ENCODE data around the gene ARMC5. TPM values are rescaled to one million over a fixed set of nuclear protein-coding genes. Genes with fewer than 3 reads are reported as not detected.

Gene ARMC5
- total RNA-seq, 4 donors from 2014 or later = 13.9 to 24.3 (median 19.4) TPM

DNA sequence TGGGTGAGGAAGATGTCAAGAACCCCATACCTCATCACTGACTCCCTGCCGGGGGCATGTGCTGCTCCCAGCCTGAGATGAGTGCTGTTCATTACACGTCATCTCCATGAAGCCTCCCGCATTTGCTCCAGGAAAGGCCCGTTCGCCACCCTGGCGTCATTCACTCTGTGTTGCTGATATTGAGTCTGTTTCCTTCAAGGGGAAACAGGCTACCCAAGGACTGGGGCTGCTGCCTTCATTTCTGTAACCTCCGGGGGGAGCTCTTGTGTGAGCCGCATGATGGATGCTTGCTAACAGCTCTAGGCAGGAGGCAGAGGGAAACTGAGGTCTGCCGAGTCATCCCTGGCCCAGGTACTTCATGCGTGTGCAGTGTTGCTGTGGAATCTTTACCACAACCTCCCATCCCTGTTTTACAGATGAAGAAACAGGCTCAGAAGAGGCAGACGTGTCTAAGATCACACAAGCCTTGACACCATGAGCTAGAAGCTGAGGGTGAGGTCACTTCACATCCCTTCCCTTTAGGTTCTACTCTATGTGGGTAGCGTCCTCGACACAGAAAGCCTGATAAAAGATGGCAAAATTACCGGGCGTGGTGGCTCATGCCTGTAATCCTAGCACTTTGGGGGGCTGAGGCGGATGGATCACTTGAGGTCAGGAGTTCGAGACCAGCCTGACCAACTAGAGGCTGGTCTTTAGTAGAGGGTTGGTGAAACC, 3.5 kb upstream of the ARMC5 start:
- in situ Hi-C loops (cut with MboI; ENCODE audit: low sequenced_read_pairs in 4 of 4) (loop anchor here in 1 of 4 donors (10.0 kb wide), 1 partner anchor 49 kb away; the partner anchor contains the start of gene RUSF1), intact Hi-C loops (cut with DNase I; ENCODE audit: low total_unique reads) (loop anchor here (5.0 kb wide), 2 partner anchors 348 to 423 kb away; partner anchors contain the start of genes BCKDK and STX4)
- peak overlapping the region in 2 of 4 donors; percentile 11 to 18 for H3K4me3 ChIP-seq
- H3K9me3 ChIP-seq = no peaks in the 10 kb centered on the region
- ATAC-seq = no peak
- H3K4me1 ChIP-seq = peaks cover 74 to 76% of the 10 kb centered on the region in 2 donors
- DNase-seq = peak in 1 of 2 donors; percentile 46
- H3K27me3 ChIP-seq = no peaks in the 10 kb centered on the region
- H3K36me3 ChIP-seq = no peaks in the 10 kb centered on the region
- H3K27ac ChIP-seq = peak overlapping the region; percentile 90 to 99 (median 94)
- TF ChIP-seq, protein P1, sequence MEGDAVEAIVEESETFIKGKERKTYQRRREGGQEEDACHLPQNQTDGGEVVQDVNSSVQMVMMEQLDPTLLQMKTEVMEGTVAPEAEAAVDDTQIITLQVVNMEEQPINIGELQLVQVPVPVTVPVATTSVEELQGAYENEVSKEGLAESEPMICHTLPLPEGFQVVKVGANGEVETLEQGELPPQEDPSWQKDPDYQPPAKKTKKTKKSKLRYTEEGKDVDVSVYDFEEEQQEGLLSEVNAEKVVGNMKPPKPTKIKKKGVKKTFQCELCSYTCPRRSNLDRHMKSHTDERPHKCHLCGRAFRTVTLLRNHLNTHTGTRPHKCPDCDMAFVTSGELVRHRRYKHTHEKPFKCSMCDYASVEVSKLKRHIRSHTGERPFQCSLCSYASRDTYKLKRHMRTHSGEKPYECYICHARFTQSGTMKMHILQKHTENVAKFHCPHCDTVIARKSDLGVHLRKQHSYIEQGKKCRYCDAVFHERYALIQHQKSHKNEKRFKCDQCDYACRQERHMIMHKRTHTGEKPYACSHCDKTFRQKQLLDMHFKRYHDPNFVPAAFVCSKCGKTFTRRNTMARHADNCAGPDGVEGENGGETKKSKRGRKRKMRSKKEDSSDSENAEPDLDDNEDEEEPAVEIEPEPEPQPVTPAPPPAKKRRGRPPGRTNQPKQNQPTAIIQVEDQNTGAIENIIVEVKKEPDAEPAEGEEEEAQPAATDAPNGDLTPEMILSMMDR (IDR thresholded peaks at IDR 0.05 in 4 of 5, conservative IDR thresholded peaks at IDR 0.05 in 1 of 5) = peak in 1 of 5 experiments; percentile 24
- TF ChIP-seq POLR2A (IDR thresholded peaks at IDR 0.05) = no peak

GRCh38 chr16:31456988-31457360, 2.3 kb upstream of the ARMC5 start:
- peaks cover 71 to 75% of the 10 kb centered on the region in 2 donors for H3K4me1 ChIP-seq
- peaks cover 0 to 5% of the 10 kb centered on the region in 2 donors for H3K36me3 ChIP-seq
- ATAC-seq (no peak), DNase-seq (no peak)
- no peaks in the 10 kb centered on the region for H3K9me3 ChIP-seq
- no peak for TF ChIP-seq POLR2A (IDR thresholded peaks at IDR 0.05)
- TF ChIP-seq, protein P1 (IDR thresholded peaks at IDR 0.05 in 4 of 5, conservative IDR thresholded peaks at IDR 0.05 in 1 of 5) = no peak
- peak overlapping the region; percentile 77 to 90 (median 86) for H3K4me3 ChIP-seq
- peak overlapping the region; percentile 90 to 99 (median 94) for H3K27ac ChIP-seq
- in situ Hi-C loops (cut with MboI; ENCODE audit: low sequenced_read_pairs in 4 of 4) = loop anchor here in 1 of 4 donors (10.0 kb wide), 1 partner anchor 48 kb away; the partner anchor contains the start of gene RUSF1
- intact Hi-C loops (cut with DNase I; ENCODE audit: low total_unique reads) = loop anchor here (5.0 kb wide), 2 partner anchors 350 to 425 kb away; partner anchors contain the start of genes BCKDK and STX4
- no peaks in the 10 kb centered on the region for H3K27me3 ChIP-seq

DNA sequence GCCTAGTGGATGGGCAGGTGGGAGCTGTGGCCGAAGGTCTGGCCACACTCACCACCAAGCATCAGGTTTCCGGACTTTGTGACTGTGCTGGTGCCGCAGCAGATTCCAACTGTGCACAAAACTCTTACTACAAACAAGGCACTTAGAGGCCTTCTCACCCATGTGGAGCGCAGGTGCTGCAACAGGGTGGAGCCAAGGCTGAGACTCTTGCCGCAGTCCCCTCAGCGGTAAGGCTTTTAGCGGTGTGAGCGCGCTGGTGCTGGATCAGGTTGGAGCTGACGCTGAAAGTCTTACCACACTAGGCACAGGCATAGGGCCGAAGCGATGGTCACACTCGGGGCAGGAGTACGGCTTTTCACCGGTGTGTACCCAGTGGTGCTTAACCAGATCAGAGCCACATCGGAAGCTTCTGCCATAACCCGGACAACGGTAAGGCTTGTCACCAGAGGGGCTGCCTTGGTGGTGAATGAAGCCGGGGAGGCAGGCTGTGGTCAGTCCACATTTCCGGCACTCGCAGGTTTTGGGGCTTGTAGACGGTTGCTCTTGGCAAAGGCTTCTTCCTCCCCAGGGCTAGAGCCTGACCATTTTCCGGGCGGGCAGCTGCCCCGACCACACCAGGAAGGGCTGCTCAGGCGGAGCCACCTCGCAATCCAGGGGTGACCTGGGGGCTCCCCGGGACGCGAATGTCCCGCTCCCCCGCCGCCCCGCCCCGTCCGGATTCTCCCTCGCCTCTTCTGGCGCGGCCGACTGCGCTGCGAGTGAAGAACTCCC, 1.0 kb upstream of the ARMC5 start:
- peak; percentile 5 to 12 for ATAC-seq
- intact Hi-C loops (cut with DNase I; ENCODE audit: low total_unique reads) (loop anchor here (2.0 to 5.0 kb wide), 5 partner anchors 51 to 759 kb away; partner anchors contain the start of genes BCKDK, RUSF1, SRCAP and STX4), in situ Hi-C loops (cut with MboI; ENCODE audit: low sequenced_read_pairs in 4 of 4) (loop anchor here in 1 of 4 donors (10.0 kb wide), 1 partner anchor 47 kb away; the partner anchor contains the start of gene RUSF1)
- Histone ChIP-seq H3K36me3 (peaks cover 0 to 18% of the 10 kb centered on the region in 2 donors), H3K27me3 (no peaks in the 10 kb centered on the region), H3K27ac (peak overlapping the region; percentile 90 to 99 (median 94)), H3K9me3 (no peaks in the 10 kb centered on the region), H3K4me1 (peaks cover 59 to 62% of the 10 kb centered on the region in 2 donors), H3K4me3 (peak overlapping the region; percentile 77 to 90 (median 86))
- peak; percentile 67 to 72 for TF ChIP-seq POLR2A (IDR thresholded peaks at IDR 0.05)
- TF ChIP-seq, protein P1 (IDR thresholded peaks at IDR 0.05 in 4 of 5, conservative IDR thresholded peaks at IDR 0.05 in 1 of 5) = peak in 2 of 5 experiments; percentile 43 to 52
- DNase-seq = peak; percentile 75 to 89

- DNase-seq = peak; percentile 100
- in situ Hi-C loops (cut with MboI; ENCODE audit: low sequenced_read_pairs in 4 of 4) = loop anchor here in 1 of 4 donors (10.0 kb wide), 1 partner anchor 45 kb away; the partner anchor contains the start of gene RUSF1
Observed at GRCh38 chr16:31459687-31460581, 633 bp downstream of the ARMC5 start.

More at GRCh38 chr16:31459687-31460581, 633 bp downstream of the ARMC5 start:
- TF ChIP-seq, protein P1 (IDR thresholded peaks at IDR 0.05 in 4 of 5, conservative IDR thresholded peaks at IDR 0.05 in 1 of 5) = no peak
- TF ChIP-seq POLR2A (IDR thresholded peaks at IDR 0.05) = no peak
- H3K4me1 ChIP-seq = peaks cover 44 to 49% of the 10 kb centered on the region in 2 donors
- peak overlapping the region; percentile 77 to 90 (median 86) for H3K4me3 ChIP-seq
- no peaks in the 10 kb centered on the region for H3K27me3 ChIP-seq
- intact Hi-C loops (cut with DNase I; ENCODE audit: low total_unique reads) = loop anchor here (1.0 to 5.0 kb wide), 7 partner anchors 32 to 761 kb away; partner anchors contain the start of genes BCKDK, COX6A2, RUSF1 and SETD1A
- peak; percentile 66 to 68 for ATAC-seq
- H3K36me3 ChIP-seq = peaks cover 0 to 33% of the 10 kb centered on the region in 2 donors
- peak overlapping the region; percentile 90 to 99 (median 94) for H3K27ac ChIP-seq
- H3K9me3 ChIP-seq = no peaks in the 10 kb centered on the region

All from gastrocnemius medialis (tissue), 4 donors.